Measurements from ENCODE around the gene DAPP1. TPM values are rescaled to one million over a fixed set of nuclear protein-coding genes. Genes with fewer than 3 reads are reported as not detected.

DAPP1 gene
- total RNA-seq, 1 donor from 2014 or later = 25.3 TPM

- no peak for DNase-seq (ENCODE audit: low spot score)
Measured at GRCh38 chr4:99853999-99854398, 37.4 kb downstream of the DAPP1 start.

GRCh38 chr4:99855678-99856077, 39.1 kb downstream of the DAPP1 start:
- no peak for DNase-seq (ENCODE audit: low spot score)

GRCh38 chr4:99856166-99856565, 39.5 kb downstream of the DAPP1 start:
- no peak for DNase-seq (ENCODE audit: low spot score)

- no peak for DNase-seq (ENCODE audit: low spot score)
Measured at GRCh38 chr4:99857307-99857706, 40.7 kb downstream of the DAPP1 start.

GRCh38 chr4:99859618-99860017, 43.0 kb downstream of the DAPP1 start:
- DNase-seq (ENCODE audit: low spot score) = no peak

- DNase-seq (ENCODE audit: low spot score) = no peak
Measured at GRCh38 chr4:99860521-99860920, 43.9 kb downstream of the DAPP1 start.

GRCh38 chr4:99861120-99861905, 44.7 kb downstream of the DAPP1 start:
- DNase-seq (ENCODE audit: low spot score) = no peak

GRCh38 chr4:99863804-99864203, 47.2 kb downstream of the DAPP1 start:
- no peak for DNase-seq (ENCODE audit: low spot score)

- DNase-seq (ENCODE audit: low spot score) = no peak
Measured at GRCh38 chr4:99868126-99868596, 51.5 kb downstream of the DAPP1 start.

GRCh38 chr4:99872570-99872969, 55.9 kb downstream of the DAPP1 start:
- no peak for DNase-seq (ENCODE audit: low spot score)

GRCh38 chr4:99875071-99875470, 58.4 kb downstream of the DAPP1 start:
- DNase-seq (ENCODE audit: low spot score) = no peak

GRCh38 chr4:99876946-99877345, 60.3 kb downstream of the DAPP1 start:
- no peak for DNase-seq (ENCODE audit: low spot score)

- DNase-seq (ENCODE audit: low spot score) = no peak
Measured at GRCh38 chr4:99878604-99879003, 62.0 kb downstream of the DAPP1 start.

GRCh38 chr4:99879458-99879857, 62.8 kb downstream of the DAPP1 start:
- no peak for DNase-seq (ENCODE audit: low spot score)

GRCh38 chr4:99885063-99885664, 68.5 kb downstream of the DAPP1 start:
- no peak for DNase-seq (ENCODE audit: low spot score)

GRCh38 chr4:99885687-99886086, 69.1 kb downstream of the DAPP1 start:
- no peak for DNase-seq (ENCODE audit: low spot score)

GRCh38 chr4:99886146-99886545, 69.5 kb downstream of the DAPP1 start:
- DNase-seq (ENCODE audit: low spot score) = no peak

- no peak for DNase-seq (ENCODE audit: low spot score)
Measured at GRCh38 chr4:99887837-99888236, 71.2 kb downstream of the DAPP1 start.

- no peak for DNase-seq (ENCODE audit: low spot score)
Measured at GRCh38 chr4:99891351-99891750, 74.7 kb downstream of the DAPP1 start.

GRCh38 chr4:99893029-99893428, 76.4 kb downstream of the DAPP1 start:
- no peak for DNase-seq (ENCODE audit: low spot score)

- DNase-seq (ENCODE audit: low spot score) = no peak
Measured at GRCh38 chr4:99893839-99894160, 77.2 kb downstream of the DAPP1 start.

- DNase-seq (ENCODE audit: low spot score) = peak; percentile 93
Measured at GRCh38 chr4:99894161-99894997, 77.8 kb downstream of the DAPP1 start, which contains the start of gene LAMTOR3. Gene LAMTOR3, minus strand, starts transcription at chr4:99894427. Its CDS starts 464 bp downstream, at chr4:99893963.

GRCh38 chr4:99894998-99895397, 78.4 kb downstream of the DAPP1 start:
- no peak for DNase-seq (ENCODE audit: low spot score)

Data from ureter (tissue), 1 donor.